ENCODE measurements around the gene ZNF365.
"Not testable (repeated sequence)": the region's sequence is repeated elsewhere in the genome, so short reads cannot be mapped to it uniquely, and the experiment has no call there.

ZNF365 gene

DNA sequence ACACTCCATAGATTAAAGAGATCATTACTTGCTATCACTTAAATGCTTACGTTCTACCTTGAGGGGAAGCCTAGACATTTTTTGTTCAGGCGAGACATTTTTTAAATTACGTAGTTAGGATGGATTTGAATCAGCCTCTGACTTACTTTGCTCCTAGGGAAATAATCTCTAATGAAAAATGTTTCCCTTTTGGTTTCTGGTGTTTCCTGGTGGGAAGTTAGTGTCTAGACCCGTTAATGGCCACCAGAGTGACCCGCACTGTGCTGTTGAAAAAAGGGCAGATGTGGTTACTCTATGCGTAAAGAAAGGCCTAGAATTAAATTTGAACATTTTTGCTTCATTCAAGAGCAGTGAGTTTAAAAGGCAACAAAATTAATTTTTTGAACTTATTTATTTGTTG, 3.8 kb downstream of the ZNF365 start:
- no peak for DNase-seq

- DNase-seq, result not testable (repeated sequence)
Observed at GRCh38 chr10:62378877-62379276, 4.7 kb downstream of the ZNF365 start.

GRCh38 chr10:62379394-62379793, 5.2 kb downstream of the ZNF365 start:
- no peak for DNase-seq

GRCh38 chr10:62380016-62380415, 5.8 kb downstream of the ZNF365 start:
- no peak for DNase-seq

GRCh38 chr10:62381385-62382102, 7.4 kb downstream of the ZNF365 start:
- no peak for DNase-seq

DNA sequence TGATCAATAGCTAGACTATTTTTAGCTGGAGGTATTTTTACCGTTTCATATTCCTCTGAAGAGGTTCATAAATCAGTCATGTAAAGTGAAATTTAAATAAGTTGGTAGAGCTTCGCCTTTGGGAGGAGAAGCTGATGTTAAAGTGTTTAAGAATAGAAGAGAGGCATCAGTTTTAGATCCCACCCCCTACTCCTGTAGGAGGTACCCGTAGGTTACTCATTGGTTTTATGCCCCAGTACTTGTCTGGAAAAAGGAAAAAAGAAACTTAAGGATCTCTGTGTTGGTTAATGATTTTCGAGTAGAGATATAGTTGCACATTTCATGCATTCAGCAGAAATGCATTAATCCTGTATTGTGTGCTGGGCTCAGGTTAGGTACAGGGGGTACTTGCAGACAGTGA, 8.7 kb downstream of the ZNF365 start:
- no peak for DNase-seq

DNA sequence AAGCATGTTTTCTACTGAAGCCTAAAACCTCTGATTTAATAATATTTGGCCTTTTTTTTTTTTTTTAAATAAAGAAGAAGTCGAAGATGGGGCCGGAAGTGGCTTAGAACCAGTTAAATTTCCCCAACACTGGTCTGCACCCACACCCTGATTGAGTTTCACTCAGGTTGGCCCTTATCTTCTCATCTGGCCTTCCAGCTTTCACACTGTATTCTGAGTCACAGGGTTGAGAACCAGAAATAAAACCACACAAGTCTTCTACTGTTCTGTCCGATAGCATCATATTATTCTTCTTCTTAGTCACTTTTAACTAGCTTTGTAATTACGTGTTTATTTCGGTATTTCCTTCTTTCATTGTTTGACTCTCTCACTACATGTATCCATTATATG, 9.9 kb downstream of the ZNF365 start:
- DNase-seq, result no peak

- no peak for DNase-seq
Observed at GRCh38 chr10:62384447-62385081, 10.4 kb downstream of the ZNF365 start.

- no peak for DNase-seq
Observed at GRCh38 chr10:62386356-62387320, 12.5 kb downstream of the ZNF365 start.

DNA sequence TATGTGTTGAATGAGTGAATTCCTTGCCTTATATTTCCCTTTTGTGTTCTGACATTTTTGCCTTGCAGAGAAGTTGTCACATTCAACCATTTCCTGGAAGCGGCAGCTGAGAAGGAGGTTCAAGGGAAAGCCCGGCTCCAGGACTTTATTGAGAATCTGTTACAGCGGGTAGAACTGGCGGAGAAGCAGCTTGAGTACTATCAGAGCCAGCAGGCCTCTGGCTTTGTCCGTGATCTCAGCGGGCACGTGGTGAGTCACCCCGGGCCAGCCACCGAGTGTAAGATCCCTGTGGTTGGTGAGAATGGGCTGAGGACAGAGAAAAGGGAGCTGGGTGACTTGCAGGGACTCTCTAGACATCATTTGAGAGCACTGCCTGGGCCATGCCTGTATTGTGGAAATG, 14.2 kb downstream of the ZNF365 start:
- DNase-seq, result no peak

GRCh38 chr10:62390497-62391176, 16.5 kb downstream of the ZNF365 start:
- no peak for DNase-seq

DNA sequence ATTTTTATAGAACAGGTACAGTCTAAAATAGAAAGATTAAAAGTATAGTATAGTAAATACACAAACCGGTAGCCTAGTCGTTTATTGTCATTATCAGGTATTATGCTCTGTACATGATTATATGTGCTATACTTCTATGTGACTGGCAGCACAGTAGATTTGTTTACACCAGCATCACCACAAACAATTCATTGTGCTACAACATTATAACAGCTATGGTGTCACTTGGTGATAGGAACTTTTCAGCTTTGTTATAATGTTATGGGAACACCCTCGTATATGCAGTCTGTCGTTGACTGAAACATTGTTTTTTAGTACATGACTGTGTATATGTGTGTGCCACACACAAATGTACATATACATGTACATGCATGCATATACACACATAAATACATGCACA, 19.1 kb downstream of the ZNF365 start:
- no peak for DNase-seq

GRCh38 chr10:62394556-62395018, 20.4 kb downstream of the ZNF365 start:
- no peak for DNase-seq

DNA sequence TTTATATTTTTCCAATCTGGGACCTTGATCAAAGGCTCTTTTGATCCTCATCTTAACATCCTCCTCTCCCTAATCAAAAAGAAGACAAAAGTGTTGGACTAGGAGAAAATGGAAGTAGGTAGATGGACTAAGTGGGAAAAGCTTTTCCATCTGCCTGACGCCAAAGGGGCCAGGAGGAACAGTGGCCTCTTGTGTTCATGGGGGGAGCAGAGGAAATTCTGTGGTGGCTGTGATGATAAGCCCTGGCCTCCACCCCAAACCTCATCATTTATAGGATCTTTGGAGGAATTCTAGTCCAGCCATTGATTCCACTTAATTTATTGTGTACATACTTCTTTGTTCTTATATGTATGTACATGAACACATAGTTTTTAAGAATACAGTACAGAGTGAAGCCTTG, 21.7 kb downstream of the ZNF365 start:
- DNase-seq, result no peak

- no peak for DNase-seq
Observed at GRCh38 chr10:62396864-62397263, 22.7 kb downstream of the ZNF365 start.

- DNase-seq, result no peak
Observed at GRCh38 chr10:62399211-62399610, 25.0 kb downstream of the ZNF365 start.

DNA sequence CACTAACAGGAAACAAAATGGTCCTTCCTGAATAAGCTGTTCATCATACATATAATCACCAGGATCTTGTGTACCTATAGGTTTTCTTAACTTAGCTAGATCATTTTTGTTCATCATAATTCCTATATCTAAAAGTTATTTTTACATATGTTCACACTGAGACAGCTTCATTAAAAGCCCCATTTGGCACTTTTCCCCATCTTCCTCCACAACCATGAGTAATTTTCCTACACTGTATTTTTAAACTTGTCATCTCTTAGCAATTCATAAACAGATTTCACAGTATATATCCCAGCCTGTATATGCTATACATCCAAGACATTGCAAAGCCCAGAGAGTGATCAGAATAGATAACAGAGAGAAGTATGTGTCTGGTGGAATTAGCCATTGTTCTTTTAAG, 28.3 kb downstream of the ZNF365 start:
- no peak for DNase-seq

GRCh38 chr10:62410528-62410927, 36.4 kb downstream of the ZNF365 start:
- DNase-seq, result not testable (repeated sequence)

DNA sequence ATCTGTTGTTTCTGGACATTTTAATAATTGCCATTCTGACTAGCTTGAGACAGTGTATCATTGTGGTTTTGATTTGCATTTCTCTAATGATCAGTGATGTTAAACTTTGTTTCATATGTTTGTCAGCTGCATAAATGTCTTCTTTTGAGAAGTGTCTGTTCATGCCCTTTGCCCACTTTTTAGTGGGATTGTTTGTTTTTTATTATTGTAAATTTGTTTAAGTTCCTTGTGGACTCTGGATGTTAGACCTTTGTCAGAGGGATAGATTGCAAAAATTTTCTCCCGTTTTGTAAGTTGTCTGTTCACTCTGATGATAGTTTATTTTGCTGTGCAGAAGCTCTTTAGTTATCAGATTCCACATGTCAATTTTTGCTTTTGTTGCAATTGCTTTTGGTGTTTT, 36.8 kb downstream of the ZNF365 start:
- DNase-seq, result not testable (repeated sequence)

DNA sequence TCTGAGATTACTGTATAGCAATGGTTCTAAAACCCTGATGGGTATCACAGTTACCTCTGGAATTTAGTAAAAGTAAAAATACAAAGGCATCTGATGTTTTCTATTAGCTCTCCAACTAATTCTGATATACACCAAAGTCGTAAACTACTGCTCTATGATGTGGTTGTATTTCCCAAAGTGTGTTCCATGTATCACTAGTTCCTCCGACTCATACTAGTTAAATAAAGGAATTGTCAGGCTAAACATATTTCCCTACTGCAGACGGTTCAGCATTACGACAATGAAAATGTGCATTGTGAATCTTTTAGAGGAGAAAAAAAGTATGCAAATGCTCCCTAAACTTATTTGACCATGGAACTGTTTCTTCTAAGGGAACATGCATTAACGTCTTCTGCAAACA, 38.9 kb downstream of the ZNF365 start:
- DNase-seq, result no peak

DNA sequence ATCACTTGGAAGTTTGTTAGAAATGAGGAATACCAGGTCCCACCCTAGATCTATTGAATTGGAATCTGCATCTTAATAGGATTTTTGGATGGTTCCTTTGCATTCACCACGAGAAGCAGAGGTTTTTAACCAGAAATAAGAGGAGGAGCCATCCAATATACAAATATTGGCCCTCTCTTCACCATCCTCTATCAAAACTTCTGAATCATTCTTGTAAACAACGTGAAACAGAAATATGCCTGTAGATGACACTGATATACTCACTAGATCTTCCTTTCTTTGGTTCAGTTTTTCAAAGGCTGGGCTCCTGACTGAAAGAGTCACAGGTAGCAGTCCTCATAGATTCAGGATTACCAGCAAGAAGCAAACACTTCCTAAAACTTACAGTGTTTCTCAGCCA, 39.5 kb downstream of the ZNF365 start:
- no peak for DNase-seq

GRCh38 chr10:62414359-62414758, 40.2 kb downstream of the ZNF365 start:
- DNase-seq, result no peak

- no peak for DNase-seq
Observed at GRCh38 chr10:62422068-62422590, 48.0 kb downstream of the ZNF365 start.

Data from NCI-H1436 treated with DMSO at 0.1 percent for 48 hours (cell line).